HepG2 (cell line): ENCODE data around the gene MTSS2. TPM values are rescaled to one million over a fixed set of nuclear protein-coding genes. Genes with fewer than 3 reads are reported as not detected.

Experiments
- GABPA ChIP-seq, 2 experiments: IDR thresholded peaks; 2 replicates each; pipeline ENCODE4 v1.6.1; 2011 to 2016; ENCODE audit warnings: low read depth in 2 of 2, low read length in 1 of 2, missing biosample characterization in 1 of 2, missing genetic modification characterization in 1 of 2
- GATAD1 ChIP-seq: IDR thresholded peaks from 2 replicates; pipeline ENCODE4 v1.6.1; 2016; ENCODE audit warnings: missing genetic modification reagents, missing compliant biosample characterization
- HDAC1 ChIP-seq: sonication (generic); formaldehyde crosslinking; IDR thresholded peaks from 2 replicates; pipeline ENCODE4 v1.5.1; 2020; ENCODE audit warnings: mild to moderate bottlenecking, missing genetic modification reagents
- HOXA9 ChIP-seq: sonication (generic); formaldehyde crosslinking; IDR thresholded peaks from 2 replicates; pipeline ENCODE4 v1.8.1; 2022; ENCODE audit warnings: missing genetic modification reagents, mild to moderate bottlenecking, moderate library complexity, borderline replicate concordance
- MIER3 ChIP-seq: IDR thresholded peaks from 2 replicates; pipeline ENCODE4 v1.6.1; 2016; ENCODE audit warnings: missing compliant biosample characterization, borderline replicate concordance
- RNF2 ChIP-seq: fragments of 450-650 bp; conservative IDR thresholded peaks from 2 replicates; pipeline ENCODE4 v1.6.1; 2016; ENCODE audit warnings: low read depth
- TBX3 ChIP-seq: fragments of 450-650 bp; IDR thresholded peaks from 2 replicates; pipeline ENCODE4 v1.6.1; 2017; ENCODE audit warnings: antibody characterized with exemption, mild to moderate bottlenecking, inconsistent platforms, borderline replicate concordance
- TGIF2 ChIP-seq: IDR thresholded peaks from 2 replicates; pipeline ENCODE4 v1.6.1; 2016; ENCODE audit warnings: control low read depth, missing compliant biosample characterization
- ZNF180 ChIP-seq: sonication (generic); formaldehyde crosslinking; IDR thresholded peaks from 2 replicates; pipeline ENCODE4 v1.4.0; 2020; ENCODE audit warnings: low read depth, missing genetic modification reagents, borderline replicate concordance
- ZNF329 ChIP-seq: sonication (generic); formaldehyde crosslinking; IDR thresholded peaks from 2 replicates; pipeline ENCODE4 v1.9.0; 2021; ENCODE audit warnings: low read depth, mild to moderate bottlenecking, missing genetic modification reagents
- ZNF570 ChIP-seq: sonication (generic); formaldehyde crosslinking; IDR thresholded peaks from 2 replicates; pipeline ENCODE4 v1.4.0; 2020; ENCODE audit warnings: mild to moderate bottlenecking, missing genetic modification reagents, borderline replicate concordance
- ZNF7 ChIP-seq: IDR thresholded peaks from 2 replicates; pipeline ENCODE4 v1.6.1; 2016; ENCODE audit warnings: missing biosample characterization, missing genetic modification reagents
- ZNF703 ChIP-seq: sonication (generic); formaldehyde crosslinking; IDR thresholded peaks from 2 replicates; pipeline ENCODE4 v1.5.1; 2020; ENCODE audit warnings: missing genetic modification reagents, mild to moderate bottlenecking, moderate library complexity, borderline replicate concordance
- ZNF768 ChIP-seq: sonication (generic); formaldehyde crosslinking; IDR thresholded peaks from 2 replicates; pipeline ENCODE4 v1.4.0; 2020; ENCODE audit warnings: missing genetic modification reagents
- ZSCAN12 ChIP-seq: sonication (generic); formaldehyde crosslinking; IDR thresholded peaks from 2 replicates; pipeline ENCODE4 v1.9.0; 2021; ENCODE audit warnings: mild to moderate bottlenecking, missing genetic modification reagents
- polyA plus RNA-seq, 8 experiments: library from polyadenylated mRNA; depleted of rRNA in 3 of 8; stranded (reverse) in 7 of 8; unstranded in 1 of 8; fragments of >200 nt; fragmentation: Illumina TruSeq in 4 of 8; extraction: Trizol in 4 of 8; gene quantifications; 2 replicates each; pipeline versions ENCODE4 v1.2.1 to v1.2.3, GENCODE V29; 2011 to 2016; ENCODE audit warnings: low read depth in 4 of 8, missing spikeins in 1 of 8, mixed read lengths in 1 of 8; ENCODE audit not compliant: insufficient read depth in 1 of 8
- total RNA-seq, 5 experiments: library from RNA; depleted of rRNA; stranded (reverse); fragments of >200 nt; fragmentation: Illumina TruSeq; extraction: Trizol; gene quantifications; 2 replicates each; pipeline ENCODE4 v1.2.3, GENCODE V29; 2016; ENCODE audit warnings: low read depth in 1 of 5
- TF ChIP-seq, protein P1 (sequence below): sonication (generic); formaldehyde crosslinking; conservative IDR thresholded peaks from 2 replicates; pipeline ENCODE4 v1.4.0; 2020; ENCODE audit warnings: missing genetic modification reagents
- TF ChIP-seq, protein P2 (sequence below): sonication (generic); formaldehyde crosslinking; IDR thresholded peaks from 2 replicates; pipeline ENCODE4 v1.9.0; 2021; ENCODE audit warnings: missing genetic modification reagents, mild to moderate bottlenecking, borderline replicate concordance
- TF ChIP-seq, protein P3 (sequence below): sonication (generic); formaldehyde crosslinking; IDR thresholded peaks from 2 replicates; pipeline ENCODE4 v1.5.1; 2020; ENCODE audit warnings: mild to moderate bottlenecking, missing genetic modification reagents
- TF ChIP-seq, protein P4 (sequence below): sonication (generic); formaldehyde crosslinking; IDR thresholded peaks from 2 replicates; pipeline ENCODE4 v1.9.0; 2022; ENCODE audit warnings: low read depth, missing genetic modification reagents

MTSS2 gene
- total and polyA plus RNA-seq, 2 of the 13 experiments (the other 11 are each of a cell fraction or from before 2014, with no cell fraction given): 132 to 242 TPM

DNA sequence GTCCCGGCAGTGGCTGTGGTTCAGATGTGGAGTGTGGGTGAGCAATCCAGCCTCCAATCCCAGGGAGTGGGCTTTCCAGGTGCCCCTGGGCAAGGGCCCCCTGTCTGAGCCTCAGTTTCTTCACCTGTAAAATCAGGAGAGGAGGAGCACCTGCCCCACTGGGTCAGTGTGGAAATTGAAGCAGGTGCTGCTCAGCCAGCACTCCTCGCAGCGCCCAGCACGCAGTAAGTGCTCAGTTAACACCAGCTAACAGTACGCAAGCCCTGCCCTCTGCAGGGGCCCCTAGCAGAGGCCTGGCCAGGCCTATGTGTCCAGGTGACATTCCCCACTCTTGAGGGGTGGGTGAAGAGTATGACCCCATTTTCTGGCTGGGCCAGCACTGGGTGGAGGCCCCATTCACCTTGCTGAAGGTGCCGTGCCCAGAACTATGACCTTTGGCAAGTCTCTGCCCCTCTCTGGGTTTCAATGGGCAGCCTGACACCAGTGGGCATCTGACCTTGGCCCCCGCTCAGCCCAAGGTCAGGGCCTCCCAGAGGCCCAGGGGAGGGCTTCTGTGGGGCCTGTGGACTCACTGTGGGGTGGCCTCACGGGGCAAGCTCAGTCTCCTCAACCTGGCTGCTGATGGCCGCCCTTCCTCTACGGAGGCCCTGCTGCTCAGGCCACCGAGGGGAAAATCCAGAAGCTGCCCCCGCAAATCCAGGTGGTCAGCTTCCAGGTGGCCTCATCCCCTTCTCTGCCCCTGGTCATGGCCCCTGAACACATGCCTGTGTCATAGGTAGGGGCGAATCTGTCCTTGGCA lies 2.5 kb downstream of the MTSS2 start (continued):
- TF ChIP-seq TGIF2 (CRISPR knock-in tag) (0 out of 2 replicates have a peak, but pooled peaks have one; percentile 12), ZNF703 (peak; percentile 53; the same call in 1 of the 2 replicates), GABPA (IDR thresholded peaks at IDR 0.05; ENCODE audit: low read depth, low read length) (no peak), GABPA (CRISPR knock-in tag; IDR thresholded peaks at IDR 0.05; ENCODE audit: low read depth) (no peak), HDAC1 (CRISPR knock-in tag) (peak; percentile 83), ZNF768 (CRISPR knock-in tag) (peak; percentile 2; the same call in 1 of the 2 replicates), GATAD1 (CRISPR knock-in tag) (no peak), ZNF180 (CRISPR knock-in tag) (0 out of 2 replicates have a peak, but pooled peaks have one; percentile 15), RNF2 (no peak), TBX3 (no peak), MIER3 (CRISPR knock-in tag) (peak; percentile 14; the same call in 1 of the 2 replicates), ZNF329 (CRISPR knock-in tag) (no peak), ZSCAN12 (no peak), ZNF570 (CRISPR knock-in tag) (no peak), ZNF7 (CRISPR knock-in tag) (no peak), HOXA9 (CRISPR knock-in tag) (no peak)
- TF ChIP-seq, protein P1, sequence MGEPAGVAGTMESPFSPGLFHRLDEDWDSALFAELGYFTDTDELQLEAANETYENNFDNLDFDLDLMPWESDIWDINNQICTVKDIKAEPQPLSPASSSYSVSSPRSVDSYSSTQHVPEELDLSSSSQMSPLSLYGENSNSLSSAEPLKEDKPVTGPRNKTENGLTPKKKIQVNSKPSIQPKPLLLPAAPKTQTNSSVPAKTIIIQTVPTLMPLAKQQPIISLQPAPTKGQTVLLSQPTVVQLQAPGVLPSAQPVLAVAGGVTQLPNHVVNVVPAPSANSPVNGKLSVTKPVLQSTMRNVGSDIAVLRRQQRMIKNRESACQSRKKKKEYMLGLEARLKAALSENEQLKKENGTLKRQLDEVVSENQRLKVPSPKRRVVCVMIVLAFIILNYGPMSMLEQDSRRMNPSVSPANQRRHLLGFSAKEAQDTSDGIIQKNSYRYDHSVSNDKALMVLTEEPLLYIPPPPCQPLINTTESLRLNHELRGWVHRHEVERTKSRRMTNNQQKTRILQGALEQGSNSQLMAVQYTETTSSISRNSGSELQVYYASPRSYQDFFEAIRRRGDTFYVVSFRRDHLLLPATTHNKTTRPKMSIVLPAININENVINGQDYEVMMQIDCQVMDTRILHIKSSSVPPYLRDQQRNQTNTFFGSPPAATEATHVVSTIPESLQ (CRISPR knock-in tag): no peak
- TF ChIP-seq, protein P2, sequence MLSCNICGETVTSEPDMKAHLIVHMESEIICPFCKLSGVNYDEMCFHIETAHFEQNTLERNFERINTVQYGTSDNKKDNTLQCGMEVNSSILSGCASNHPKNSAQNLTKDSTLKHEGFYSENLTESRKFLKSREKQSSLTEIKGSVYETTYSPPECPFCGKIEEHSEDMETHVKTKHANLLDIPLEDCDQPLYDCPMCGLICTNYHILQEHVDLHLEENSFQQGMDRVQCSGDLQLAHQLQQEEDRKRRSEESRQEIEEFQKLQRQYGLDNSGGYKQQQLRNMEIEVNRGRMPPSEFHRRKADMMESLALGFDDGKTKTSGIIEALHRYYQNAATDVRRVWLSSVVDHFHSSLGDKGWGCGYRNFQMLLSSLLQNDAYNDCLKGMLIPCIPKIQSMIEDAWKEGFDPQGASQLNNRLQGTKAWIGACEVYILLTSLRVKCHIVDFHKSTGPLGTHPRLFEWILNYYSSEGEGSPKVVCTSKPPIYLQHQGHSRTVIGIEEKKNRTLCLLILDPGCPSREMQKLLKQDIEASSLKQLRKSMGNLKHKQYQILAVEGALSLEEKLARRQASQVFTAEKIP: no peak
- TF ChIP-seq, protein P3, sequence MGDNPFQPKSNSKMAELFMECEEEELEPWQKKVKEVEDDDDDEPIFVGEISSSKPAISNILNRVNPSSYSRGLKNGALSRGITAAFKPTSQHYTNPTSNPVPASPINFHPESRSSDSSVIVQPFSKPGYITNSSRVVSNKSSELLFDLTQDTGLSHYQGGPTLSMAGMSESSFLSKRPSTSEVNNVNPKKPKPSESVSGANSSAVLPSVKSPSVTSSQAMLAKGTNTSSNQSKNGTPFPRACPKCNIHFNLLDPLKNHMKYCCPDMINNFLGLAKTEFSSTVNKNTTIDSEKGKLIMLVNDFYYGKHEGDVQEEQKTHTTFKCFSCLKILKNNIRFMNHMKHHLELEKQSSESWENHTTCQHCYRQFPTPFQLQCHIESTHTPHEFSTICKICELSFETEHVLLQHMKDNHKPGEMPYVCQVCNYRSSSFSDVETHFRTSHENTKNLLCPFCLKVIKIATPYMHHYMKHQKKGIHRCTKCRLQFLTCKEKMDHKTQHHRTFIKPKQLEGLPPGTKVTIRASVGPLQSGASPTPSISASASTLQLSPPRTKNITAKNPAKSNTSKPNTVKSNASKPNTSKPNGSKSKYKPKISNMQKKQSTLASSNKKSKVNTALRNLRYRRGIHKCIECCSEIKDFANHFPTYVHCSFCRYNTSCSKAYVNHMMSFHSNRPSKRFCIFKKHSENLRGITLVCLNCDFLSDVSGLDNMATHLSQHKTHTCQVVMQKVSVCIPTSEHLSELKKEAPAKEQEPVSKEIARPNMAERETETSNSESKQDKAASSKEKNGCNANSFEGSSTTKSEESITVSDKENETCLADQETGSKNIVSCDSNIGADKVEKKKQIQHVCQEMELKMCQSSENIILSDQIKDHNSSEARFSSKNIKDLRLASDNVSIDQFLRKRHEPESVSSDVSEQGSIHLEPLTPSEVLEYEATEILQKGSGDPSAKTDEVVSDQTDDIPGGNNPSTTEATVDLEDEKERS (CRISPR knock-in tag): peak; percentile 30; the same call in 1 of the 2 replicates
- TF ChIP-seq, protein P4, sequence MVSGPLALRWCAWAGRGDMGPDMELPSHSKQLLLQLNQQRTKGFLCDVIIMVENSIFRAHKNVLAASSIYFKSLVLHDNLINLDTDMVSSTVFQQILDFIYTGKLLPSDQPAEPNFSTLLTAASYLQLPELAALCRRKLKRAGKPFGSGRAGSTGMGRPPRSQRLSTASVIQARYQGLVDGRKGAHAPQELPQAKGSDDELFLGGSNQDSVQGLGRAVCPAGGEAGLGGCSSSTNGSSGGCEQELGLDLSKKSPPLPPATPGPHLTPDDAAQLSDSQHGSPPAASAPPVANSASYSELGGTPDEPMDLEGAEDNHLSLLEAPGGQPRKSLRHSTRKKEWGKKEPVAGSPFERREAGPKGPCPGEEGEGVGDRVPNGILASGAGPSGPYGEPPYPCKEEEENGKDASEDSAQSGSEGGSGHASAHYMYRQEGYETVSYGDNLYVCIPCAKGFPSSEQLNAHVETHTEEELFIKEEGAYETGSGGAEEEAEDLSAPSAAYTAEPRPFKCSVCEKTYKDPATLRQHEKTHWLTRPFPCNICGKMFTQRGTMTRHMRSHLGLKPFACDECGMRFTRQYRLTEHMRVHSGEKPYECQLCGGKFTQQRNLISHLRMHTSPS: peak; percentile 99
